HG03460 (cell line): ENCODE results near the gene NUCKS1.

ENCODE experiments used
- ATAC-seq: cut with Tn5 transposase; IDR thresholded peaks from one replicate; pipeline ENCODE4 v1.9.1; 2021; ENCODE audit not compliant: unreplicated experiment

Gene NUCKS1

GRCh38 chr1:205750138-205751035, at the start of gene NUCKS1:
Gene NUCKS1, minus strand, starts transcription at chr1:205750182. Its CDS starts 209 bp downstream, at chr1:205749973.
- ATAC-seq: peak; percentile 82

GRCh38 chr1:205798577-205798976, 48.6 kb upstream of the NUCKS1 start:
- no peak for ATAC-seq

DNA sequence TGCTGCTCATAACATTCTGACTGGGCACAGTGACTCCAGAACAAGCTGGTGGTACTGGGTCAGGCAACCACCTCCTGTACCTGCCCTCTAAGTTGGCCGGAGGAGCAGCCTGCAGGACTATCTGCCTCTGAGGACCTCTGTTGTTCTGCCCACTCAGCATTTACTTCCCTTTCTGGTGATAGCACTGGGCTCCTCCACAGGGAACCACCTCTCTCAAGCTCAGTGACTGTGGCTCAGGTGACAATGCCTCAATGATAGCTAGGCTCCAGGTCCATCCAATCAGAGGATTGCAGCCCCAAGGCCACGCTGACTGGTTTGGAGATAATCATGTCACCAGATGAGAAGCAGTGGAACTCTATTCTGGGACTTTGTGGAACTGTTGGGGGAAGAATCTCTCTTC, 47.2 kb upstream of the NUCKS1 start:
- ATAC-seq: no peak

DNA sequence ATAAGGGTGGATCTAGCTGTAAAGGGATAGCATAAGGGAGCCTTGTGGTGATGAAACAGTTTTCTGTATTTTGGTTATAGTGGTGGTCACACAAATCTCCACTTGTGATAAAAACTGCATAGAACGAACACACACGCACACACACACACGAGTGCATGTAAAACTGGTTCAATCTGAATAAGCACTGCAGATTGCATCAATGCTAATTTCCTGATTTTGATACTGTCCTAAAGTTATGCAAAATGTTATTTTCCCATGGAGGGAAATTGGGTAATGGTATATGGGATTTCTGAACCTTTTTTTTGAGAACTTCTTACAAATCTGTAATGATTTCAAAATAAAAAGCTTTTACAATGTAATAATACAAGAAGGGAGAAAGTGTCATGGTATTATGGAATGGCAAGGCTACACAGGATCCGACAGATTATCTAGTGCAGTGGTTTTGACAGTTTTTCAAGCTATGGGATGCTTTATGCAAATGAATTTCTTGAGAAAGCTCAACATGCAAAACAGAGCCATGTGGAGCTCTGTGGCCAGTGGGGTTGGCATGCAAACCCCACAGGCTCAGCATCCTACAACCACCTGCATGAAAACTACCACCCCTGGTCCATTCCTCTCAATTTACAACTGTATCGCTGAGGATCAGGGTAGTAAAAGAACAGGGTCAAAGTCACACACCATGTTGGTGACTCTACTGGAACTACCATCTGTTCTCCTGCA, 44.2 kb upstream of the NUCKS1 start:
- ATAC-seq: no peak

- ATAC-seq: no peak
Measured at GRCh38 chr1:205792961-205793673, 43.1 kb upstream of the NUCKS1 start.

DNA sequence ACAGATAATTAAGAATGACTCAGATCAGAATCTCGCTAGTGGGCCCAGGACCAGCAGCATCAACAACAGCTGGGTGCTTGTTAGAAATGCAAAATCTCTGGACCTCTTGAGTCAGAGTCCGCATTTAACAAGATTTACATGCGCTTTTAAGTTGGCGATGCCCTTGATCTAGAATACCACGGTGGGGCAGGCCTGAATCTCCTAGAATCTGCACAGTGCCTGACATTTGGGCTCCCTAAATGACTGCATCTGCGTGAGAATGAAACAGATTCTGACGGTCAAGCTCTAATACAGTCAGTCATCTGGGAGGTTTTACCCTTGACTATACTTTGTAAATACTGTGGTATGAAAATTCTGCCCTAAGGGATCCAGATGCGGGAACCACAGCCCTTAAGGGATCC, 42.5 kb upstream of the NUCKS1 start:
- no peak for ATAC-seq

DNA sequence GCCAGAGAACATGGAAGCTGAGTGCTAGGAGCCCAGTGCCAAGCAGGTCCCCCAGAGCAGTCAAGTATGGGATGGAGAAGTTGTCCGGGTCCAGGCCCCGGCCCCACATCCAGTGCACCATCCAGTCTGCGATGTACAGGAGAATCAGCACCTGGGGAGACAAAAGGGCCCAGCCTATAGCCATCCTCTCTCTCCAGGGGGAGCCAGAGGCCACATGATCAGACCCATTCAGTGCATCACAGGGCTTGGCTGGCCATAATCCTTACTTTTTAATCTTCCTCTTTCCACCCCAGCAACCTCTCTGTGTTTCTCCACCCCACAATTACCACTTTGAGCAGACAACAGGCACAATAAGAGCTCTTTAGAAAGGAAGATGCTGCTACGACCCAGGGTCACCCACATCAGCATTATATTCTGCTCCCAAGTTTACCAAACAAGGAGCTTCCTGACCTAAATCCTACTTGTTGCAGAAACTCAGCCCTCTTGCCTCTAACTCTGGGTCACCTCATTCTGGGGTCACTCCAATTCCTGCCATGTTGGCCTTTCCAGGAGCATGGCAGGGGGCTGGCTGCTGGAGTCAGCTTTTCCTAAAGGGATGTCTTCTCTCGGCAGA, 41.7 kb upstream of the NUCKS1 start:
- ATAC-seq: peak; percentile 59

DNA sequence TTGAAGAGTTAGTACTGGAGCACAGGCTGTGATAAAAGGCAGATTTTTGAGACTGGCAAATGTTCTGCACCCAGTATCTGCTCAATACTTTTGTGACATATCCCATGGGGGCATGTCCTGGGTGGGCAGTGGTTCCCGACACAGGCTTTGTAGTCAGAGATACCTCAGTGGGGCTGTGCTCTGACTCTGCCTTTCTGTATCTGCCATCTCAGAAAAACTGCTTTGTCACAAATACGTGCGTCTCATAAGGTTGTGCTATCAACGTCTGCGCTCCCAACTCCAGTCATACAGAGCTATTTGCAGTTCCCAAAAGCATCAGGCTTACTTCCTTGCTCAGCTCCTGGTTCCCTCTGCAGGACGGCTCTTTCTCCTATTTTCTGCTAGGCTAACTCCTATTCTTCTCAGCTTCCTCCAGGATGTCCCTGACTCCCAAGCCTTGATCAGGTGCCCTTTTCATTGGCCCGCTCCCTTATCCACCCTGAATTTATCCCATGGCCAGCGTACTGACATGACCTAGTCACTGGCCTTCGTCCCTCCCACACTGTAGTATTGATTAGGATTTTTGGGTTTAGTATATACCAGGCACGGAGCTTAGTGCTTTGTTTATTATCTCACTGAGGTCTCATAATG, 37.4 kb upstream of the NUCKS1 start:
- ATAC-seq: no peak

- ATAC-seq: no peak
Measured at GRCh38 chr1:205786601-205787000, 36.6 kb upstream of the NUCKS1 start.

DNA sequence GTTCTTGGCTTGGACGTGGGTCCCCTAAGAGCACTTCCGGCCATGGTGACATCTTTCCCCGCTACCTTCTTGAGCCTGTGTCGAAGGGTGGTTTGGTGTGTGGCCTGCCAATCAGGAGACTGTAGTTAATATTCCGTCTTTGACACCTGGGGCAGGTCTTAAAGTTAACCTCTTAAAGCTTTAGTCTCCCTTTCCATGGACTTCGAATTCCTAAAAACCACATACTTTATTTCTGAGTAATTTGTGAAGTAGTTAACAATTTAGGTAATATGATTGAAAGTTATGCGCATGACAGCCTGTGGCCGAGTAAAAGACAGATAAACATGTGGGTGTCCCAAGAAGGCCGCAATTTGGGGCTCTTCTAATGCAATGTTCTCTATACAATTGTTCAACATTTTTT, 35.5 kb upstream of the NUCKS1 start:
- no peak for ATAC-seq

GRCh38 chr1:205783904-205784303, 33.9 kb upstream of the NUCKS1 start:
- no peak for ATAC-seq

GRCh38 chr1:205783433-205783795, 33.4 kb upstream of the NUCKS1 start:
- ATAC-seq: no peak

GRCh38 chr1:205782627-205783432, 32.8 kb upstream of the NUCKS1 start:
- ATAC-seq: no peak

DNA sequence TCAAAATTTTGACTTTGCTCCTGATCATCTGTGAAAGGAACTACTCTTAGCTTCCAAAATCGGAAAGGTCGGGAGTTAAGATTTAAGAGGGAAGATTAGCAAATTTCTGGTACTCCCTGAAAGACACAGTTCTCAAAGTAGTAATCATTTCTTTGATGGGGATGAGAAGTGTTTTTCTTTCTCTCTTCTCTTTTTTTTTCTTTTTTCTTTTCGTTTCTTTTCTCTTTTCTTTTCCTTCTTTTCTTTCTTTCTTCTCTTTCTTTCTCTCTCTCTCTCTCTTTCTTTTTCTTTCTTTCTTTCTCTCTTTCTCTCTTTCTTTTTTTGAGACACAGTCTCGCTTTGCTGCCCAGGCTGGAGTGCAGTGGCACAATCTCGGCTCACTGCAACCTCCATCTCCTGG, 30.4 kb upstream of the NUCKS1 start:
- no peak for ATAC-seq

DNA sequence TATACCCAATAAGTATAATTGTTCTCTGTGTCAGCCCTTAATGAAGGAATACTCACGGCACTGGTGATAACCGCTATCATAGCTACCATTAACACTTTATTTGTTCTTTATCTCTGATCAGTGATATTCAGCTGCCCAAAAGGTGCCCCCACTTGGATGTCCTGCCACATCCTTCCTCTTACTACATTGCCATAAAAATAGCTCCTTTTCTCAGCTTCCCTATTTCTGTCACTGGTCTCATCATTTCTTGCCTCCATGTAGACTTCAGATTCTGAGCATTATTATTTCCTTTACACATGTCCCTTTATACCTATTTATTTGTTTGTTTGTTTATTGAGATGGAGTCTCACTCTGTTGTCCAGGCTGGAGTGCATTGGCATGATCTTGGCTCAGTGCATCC, 28.0 kb upstream of the NUCKS1 start:
- no peak for ATAC-seq

DNA sequence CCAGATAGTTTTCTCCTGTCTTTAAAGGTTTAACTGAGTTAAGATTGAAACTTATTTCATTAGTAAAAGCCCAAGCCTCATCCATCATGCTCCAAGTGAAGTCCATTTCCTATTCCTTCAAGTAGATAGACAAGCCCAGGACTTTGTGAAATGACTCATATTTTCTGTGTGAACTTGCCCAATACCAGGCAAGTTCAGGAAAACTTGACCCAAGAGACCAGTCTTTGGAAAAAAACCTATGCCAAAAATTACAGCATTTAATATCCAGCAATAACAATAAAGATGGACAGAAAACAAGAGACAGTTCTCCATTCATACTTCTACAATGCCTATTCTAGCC, 25.7 kb upstream of the NUCKS1 start:
- ATAC-seq: no peak

- ATAC-seq: peak; percentile 74
Measured at GRCh38 chr1:205775015-205775716, 25.2 kb upstream of the NUCKS1 start, which contains the start of gene RAB29. Gene RAB29, minus strand, starts transcription at chr1:205775482. Its CDS starts 526 bp downstream, at chr1:205774956.

GRCh38 chr1:205774198-205775014, 24.4 kb upstream of the NUCKS1 start:
- ATAC-seq: peak; percentile 38
